ENCODE data around the gene USP17L19. TPM values are rescaled to one million over a fixed set of nuclear protein-coding genes. Genes with fewer than 3 reads are reported as not detected.
"Not testable (repeated sequence)": the region's sequence is repeated elsewhere in the genome, so short reads cannot be mapped to it uniquely, and the experiment has no call there.

Gene USP17L19, protein sequence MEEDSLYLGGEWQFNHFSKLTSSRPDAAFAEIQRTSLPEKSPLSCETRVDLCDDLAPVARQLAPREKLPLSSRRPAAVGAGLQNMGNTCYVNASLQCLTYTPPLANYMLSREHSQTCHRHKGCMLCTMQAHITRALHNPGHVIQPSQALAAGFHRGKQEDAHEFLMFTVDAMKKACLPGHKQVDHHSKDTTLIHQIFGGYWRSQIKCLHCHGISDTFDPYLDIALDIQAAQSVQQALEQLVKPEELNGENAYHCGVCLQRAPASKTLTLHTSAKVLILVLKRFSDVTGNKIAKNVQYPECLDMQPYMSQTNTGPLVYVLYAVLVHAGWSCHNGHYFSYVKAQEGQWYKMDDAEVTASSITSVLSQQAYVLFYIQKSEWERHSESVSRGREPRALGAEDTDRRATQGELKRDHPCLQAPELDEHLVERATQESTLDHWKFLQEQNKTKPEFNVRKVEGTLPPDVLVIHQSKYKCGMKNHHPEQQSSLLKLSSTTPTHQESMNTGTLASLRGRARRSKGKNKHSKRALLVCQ
- not detected for total RNA-seq

DNA sequence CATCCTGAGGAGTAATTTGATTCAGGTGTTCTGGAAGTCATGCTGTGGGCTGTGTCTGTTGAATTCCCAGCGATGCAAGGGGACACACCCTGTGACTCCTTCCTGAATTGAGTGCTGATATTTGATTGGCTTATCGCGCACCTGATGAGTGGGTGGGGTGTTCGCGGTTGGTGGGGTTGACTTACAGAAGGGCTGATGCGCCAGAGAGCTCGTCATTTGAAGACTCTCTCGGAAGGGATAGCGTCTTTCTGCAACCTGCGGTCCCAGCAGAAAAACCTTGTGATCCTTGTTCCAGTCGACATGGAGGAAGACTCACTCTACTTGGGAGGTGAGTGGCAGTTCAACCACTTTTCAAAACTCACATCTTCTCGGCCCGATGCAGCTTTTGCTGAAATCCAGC lies at the start of gene USP17L19:
TSS of gene USP17L19 (plus strand) at position 301 of the 400 bp plus-strand sequence. CDS start at position 301, 0 bp downstream.
- H3K27me3 ChIP-seq; H3K36me3 ChIP-seq; H3K4me1 ChIP-seq; H3K27ac ChIP-seq; DNase-seq (ENCODE audit: low spot score in 2 of 2); H3K4me3 ChIP-seq; intact Hi-C loops (cut with DNase I; ENCODE audit: low total_unique reads); H3K9me3 ChIP-seq: not testable (repeated sequence)

DNA sequence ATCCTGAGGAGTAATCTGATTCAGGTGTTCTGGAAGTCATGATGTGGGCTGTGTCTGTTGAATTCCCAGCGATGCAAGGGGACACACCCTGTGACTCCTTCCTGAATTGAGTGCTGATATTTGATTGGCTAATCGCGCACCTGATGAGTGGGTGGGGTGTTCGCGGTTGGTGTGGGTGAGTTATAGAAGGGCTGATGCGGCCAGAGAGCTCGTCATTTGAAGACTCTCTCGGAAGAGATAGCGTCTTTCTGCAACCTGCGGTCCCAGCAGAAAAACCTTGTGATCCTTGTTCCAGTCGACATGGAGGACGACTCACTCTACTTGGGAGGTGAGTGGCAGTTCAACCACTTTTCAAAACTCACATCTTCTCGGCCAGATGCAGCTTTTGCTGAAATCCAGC lies 42.8 kb upstream of the USP17L19 start, which contains the start of gene USP17L10:
TSS of gene USP17L10 (plus strand) at position 301 of the 400 bp plus-strand sequence. CDS start at position 301, 0 bp downstream.
- H3K36me3 ChIP-seq; DNase-seq (ENCODE audit: low spot score in 2 of 2); H3K4me1 ChIP-seq; H3K27ac ChIP-seq; H3K27me3 ChIP-seq; H3K4me3 ChIP-seq; H3K9me3 ChIP-seq; intact Hi-C loops (cut with DNase I; ENCODE audit: low total_unique reads): not testable (repeated sequence)

DNA sequence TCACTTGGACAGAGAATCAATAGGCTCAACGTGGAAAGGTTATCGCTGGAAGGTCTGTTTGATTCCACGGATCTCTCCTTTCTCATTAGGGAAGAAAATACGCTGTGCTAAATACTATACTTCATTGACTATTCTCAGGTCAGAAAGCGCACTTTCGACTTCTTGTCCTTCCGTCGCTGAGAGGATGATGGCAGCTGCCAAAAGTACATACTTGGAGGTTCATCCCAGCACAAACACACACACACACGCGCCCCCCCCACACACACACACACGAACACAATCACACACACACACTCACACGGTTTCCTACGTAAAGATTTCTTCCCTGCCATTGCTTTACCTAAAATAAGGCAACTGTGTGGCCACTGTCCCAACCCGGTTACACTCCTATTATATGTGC lies 38.5 kb upstream of the USP17L19 start:
- H3K4me3 ChIP-seq; H3K27me3 ChIP-seq; H3K36me3 ChIP-seq; intact Hi-C loops (cut with DNase I; ENCODE audit: low total_unique reads); DNase-seq (ENCODE audit: low spot score in 2 of 2); H3K4me1 ChIP-seq; H3K27ac ChIP-seq; H3K9me3 ChIP-seq: not testable (repeated sequence)

DNA sequence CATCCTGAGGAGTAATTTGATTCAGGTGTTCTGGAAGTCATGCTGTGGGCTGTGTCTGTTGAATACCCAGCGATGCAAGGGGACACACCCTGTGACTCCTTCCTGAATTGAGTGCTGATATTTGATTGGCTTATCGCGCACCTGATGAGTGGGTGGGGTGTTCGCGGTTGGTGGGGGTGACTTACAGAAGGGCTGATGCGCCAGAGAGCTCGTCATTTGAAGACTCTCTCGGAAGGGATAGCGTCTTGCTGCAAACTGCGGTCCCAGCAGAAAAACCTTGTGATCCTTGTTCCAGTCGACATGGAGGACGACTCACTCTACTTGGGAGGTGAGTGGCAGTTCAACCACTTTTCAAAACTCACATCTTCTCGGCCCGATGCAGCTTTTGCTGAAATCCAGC lies 38.1 kb upstream of the USP17L19 start, which contains the start of gene USP17L11:
TSS of gene USP17L11 (plus strand) at position 301 of the 400 bp plus-strand sequence. CDS start at position 301, 0 bp downstream.
- H3K4me1 ChIP-seq; H3K27ac ChIP-seq; H3K36me3 ChIP-seq; H3K9me3 ChIP-seq; DNase-seq (ENCODE audit: low spot score in 2 of 2); H3K4me3 ChIP-seq; H3K27me3 ChIP-seq; intact Hi-C loops (cut with DNase I; ENCODE audit: low total_unique reads): not testable (repeated sequence)

DNA sequence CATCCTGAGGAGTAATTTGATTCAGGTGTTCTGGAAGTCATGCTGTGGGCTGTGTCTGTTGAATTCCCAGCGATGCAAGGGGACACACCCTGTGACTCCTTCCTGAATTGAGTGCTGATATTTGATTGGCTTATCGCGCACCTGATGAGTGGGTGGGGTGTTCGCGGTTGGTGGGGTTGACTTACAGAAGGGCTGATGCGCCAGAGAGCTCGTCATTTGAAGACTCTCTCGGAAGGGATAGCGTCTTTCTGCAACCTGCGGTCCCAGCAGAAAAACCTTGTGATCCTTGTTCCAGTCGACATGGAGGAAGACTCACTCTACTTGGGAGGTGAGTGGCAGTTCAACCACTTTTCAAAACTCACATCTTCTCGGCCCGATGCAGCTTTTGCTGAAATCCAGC lies 33.3 kb upstream of the USP17L19 start, which contains the start of gene USP17L12:
TSS of gene USP17L12 (plus strand) at position 301 of the 400 bp plus-strand sequence. CDS start at position 301, 0 bp downstream.
- H3K36me3 ChIP-seq; H3K27me3 ChIP-seq; H3K9me3 ChIP-seq; DNase-seq (ENCODE audit: low spot score in 2 of 2); H3K4me1 ChIP-seq; intact Hi-C loops (cut with DNase I; ENCODE audit: low total_unique reads); H3K27ac ChIP-seq; H3K4me3 ChIP-seq: not testable (repeated sequence)

DNA sequence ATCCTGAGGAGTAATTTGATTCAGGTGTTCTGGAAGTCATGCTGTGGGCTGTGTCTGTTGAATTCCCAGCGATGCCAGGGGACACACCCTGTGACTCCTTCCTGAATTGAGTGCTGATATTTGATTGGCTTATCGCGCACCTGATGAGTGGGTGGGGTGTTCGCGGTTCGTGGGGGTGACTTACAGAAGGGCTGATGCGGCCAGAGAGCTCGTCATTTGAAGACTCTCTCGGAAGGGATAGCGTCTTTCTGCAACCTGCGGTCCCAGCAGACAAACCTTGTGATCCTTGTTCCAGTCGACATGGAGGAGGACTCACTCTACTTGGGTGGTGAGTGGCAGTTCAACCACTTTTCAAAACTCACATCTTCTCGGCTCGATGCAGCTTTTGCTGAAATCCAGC lies 28.6 kb upstream of the USP17L19 start, which contains the start of gene USP17L13:
TSS of gene USP17L13 (plus strand) at position 301 of the 400 bp plus-strand sequence. CDS start at position 301, 0 bp downstream.
- H3K4me3 ChIP-seq; H3K4me1 ChIP-seq; H3K36me3 ChIP-seq; intact Hi-C loops (cut with DNase I; ENCODE audit: low total_unique reads); H3K27me3 ChIP-seq; H3K27ac ChIP-seq; H3K9me3 ChIP-seq; DNase-seq (ENCODE audit: low spot score in 2 of 2): not testable (repeated sequence)

DNA sequence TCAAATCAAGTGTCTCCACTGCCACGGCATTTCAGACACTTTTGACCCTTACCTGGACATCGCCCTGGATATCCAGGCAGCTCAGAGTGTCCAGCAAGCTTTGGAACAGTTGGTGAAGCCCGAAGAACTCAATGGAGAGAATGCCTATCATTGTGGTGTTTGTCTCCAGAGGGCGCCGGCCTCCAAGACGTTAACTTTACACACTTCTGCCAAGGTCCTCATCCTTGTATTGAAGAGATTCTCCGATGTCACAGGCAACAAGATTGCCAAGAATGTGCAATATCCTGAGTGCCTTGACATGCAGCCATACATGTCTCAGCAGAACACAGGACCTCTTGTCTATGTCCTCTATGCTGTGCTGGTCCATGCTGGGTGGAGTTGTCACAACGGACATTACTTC lies 22.9 kb upstream of the USP17L19 start:
- H3K27me3 ChIP-seq; H3K4me1 ChIP-seq; H3K4me3 ChIP-seq; H3K9me3 ChIP-seq; intact Hi-C loops (cut with DNase I; ENCODE audit: low total_unique reads); DNase-seq (ENCODE audit: low spot score in 2 of 2); H3K27ac ChIP-seq; H3K36me3 ChIP-seq: not testable (repeated sequence)

DNA sequence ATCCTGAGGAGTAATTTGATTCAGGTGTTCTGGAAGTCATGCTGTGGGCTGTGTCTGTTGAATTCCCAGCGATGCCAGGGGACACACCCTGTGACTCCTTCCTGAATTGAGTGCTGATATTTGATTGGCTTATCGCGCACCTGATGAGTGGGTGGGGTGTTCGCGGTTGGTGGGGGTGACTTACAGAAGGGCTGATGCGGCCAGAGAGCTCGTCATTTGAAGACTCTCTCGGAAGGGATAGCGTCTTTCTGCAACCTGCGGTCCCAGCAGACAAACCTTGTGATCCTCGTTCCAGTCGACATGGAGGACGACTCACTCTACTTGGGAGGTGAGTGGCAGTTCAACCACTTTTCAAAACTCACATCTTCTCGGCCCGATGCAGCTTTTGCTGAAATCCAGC lies 19.1 kb upstream of the USP17L19 start, which contains the start of gene USP17L15:
TSS of gene USP17L15 (plus strand) at position 301 of the 400 bp plus-strand sequence. CDS start at position 301, 0 bp downstream.
- intact Hi-C loops (cut with DNase I; ENCODE audit: low total_unique reads): not testable (repeated sequence)

DNA sequence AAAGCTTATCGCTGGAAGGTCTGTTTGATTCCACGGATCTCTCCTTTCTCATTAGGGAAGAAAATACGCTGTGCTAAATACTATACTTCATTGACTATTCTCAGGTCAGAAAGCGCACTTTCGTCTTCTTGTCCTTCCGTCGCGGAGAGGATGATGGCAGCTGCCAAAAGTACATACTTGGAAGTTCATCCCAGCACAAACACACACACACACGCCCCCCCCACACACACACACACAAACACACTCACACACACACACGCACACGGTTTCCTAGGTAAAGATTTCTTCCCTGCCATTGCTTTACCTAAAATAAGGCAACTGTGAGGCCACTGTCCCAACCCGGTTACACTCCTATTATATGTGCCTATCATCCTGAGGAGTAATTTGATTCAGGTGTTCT lies 14.7 kb upstream of the USP17L19 start:
- H3K9me3 ChIP-seq; H3K4me3 ChIP-seq; intact Hi-C loops (cut with DNase I; ENCODE audit: low total_unique reads); H3K4me1 ChIP-seq; H3K27me3 ChIP-seq; H3K27ac ChIP-seq; H3K36me3 ChIP-seq: not testable (repeated sequence)
- DNase-seq (ENCODE audit: low spot score in 2 of 2): peak in 1 of 2 donors; percentile 55

More for the DNA sequence above, 19.1 kb upstream of the USP17L19 start, which contains the start of gene USP17L15:
- not testable (repeated sequence) for H3K4me1 ChIP-seq; H3K4me3 ChIP-seq; H3K9me3 ChIP-seq; H3K27ac ChIP-seq; DNase-seq (ENCODE audit: low spot score in 2 of 2); H3K36me3 ChIP-seq; H3K27me3 ChIP-seq

DNA sequence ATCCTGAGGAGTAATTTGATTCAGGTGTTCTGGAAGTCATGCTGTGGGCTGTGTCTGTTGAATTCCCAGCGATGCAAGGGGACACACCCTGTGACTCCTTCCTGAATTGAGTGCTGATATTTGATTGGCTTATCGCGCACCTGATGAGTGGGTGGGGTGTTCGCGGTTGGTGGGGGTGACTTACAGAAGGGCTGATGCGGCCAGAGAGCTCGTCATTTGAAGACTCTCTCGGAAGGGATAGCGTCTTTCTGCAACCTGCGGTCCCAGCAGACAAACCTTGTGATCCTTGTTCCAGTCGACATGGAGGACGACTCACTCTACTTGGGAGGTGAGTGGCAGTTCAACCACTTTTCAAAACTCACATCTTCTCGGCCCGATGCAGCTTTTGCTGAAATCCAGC lies 9.6 kb upstream of the USP17L19 start, which contains the start of gene USP17L17:
TSS of gene USP17L17 (plus strand) at position 301 of the 400 bp plus-strand sequence. CDS start at position 301, 0 bp downstream.
- H3K4me1 ChIP-seq; H3K4me3 ChIP-seq; H3K36me3 ChIP-seq; H3K27ac ChIP-seq; H3K9me3 ChIP-seq; H3K27me3 ChIP-seq; intact Hi-C loops (cut with DNase I; ENCODE audit: low total_unique reads); DNase-seq (ENCODE audit: low spot score in 2 of 2): not testable (repeated sequence)

DNA sequence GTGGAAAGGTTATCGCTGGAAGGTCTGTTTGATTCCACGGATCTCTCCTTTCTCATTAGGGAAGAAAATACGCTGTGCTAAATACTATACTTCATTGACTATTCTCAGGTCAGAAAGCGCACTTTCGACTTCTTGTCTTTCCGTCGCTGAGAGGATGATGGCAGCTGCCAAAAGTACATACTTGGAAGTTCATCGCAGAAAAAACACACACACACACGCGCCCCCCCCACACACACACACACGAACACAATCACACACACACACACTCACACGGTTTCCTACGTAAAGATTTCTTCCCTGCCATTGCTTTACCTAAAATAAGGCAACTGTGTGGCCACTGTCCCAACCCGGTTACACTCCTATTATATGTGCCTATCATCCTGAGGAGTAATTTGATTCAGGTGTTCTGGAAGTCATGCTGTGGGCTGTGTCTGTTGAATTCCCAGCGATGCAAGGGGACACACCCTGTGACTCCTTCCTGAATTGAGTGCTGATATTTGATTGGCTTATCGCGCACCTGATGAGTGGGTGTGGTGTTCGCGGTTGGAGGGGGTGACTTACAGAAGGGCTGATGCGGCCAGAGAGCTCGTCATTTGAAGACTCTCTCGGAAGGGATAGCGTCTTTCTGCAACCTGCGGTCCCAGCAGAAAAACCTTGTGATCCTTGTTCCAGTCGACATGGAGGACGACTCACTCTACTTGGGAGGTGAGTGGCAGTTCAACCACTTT lies 5.1 kb upstream of the USP17L19 start, which contains the start of gene USP17L18:
TSS of gene USP17L18 (plus strand) at position 678 of the 728 bp plus-strand sequence. CDS start at position 678, 0 bp downstream.
- H3K27me3 ChIP-seq; H3K4me3 ChIP-seq; H3K9me3 ChIP-seq; H3K36me3 ChIP-seq; intact Hi-C loops (cut with DNase I; ENCODE audit: low total_unique reads); H3K4me1 ChIP-seq; H3K27ac ChIP-seq: not testable (repeated sequence)
- peak; percentile 16 to 65 for DNase-seq (ENCODE audit: low spot score in 2 of 2)

DNA sequence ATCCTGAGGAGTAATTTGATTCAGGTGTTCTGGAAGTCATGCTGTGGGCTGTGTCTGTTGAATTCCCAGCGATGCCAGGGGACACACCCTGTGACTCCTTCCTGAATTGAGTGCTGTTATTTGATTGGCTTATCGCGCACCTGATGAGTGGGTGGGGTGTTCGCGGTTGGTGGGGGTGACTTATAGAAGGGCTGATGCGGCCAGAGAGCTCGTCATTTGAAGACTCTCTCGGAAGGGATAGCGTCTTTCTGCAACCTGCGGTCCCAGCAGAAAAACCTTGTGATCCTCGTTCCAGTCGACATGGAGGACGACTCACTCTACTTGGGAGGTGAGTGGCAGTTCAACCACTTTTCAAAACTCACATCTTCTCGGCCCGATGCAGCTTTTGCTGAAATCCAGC lies 4.6 kb downstream of the USP17L19 start, which contains the start of gene USP17L20:
TSS of gene USP17L20 (plus strand) at position 301 of the 400 bp plus-strand sequence. CDS start at position 301, 0 bp downstream.
- intact Hi-C loops (cut with DNase I; ENCODE audit: low total_unique reads); H3K9me3 ChIP-seq; H3K27ac ChIP-seq; H3K27me3 ChIP-seq; H3K4me3 ChIP-seq; DNase-seq (ENCODE audit: low spot score in 2 of 2); H3K36me3 ChIP-seq; H3K4me1 ChIP-seq: not testable (repeated sequence)
